ENCODE results near the gene NUP37. TPM values are rescaled to one million over a fixed set of nuclear protein-coding genes. Genes with fewer than 3 reads are reported as not detected.

Gene NUP37
- total RNA-seq, 2 experiments from 2014 or later = 32.9 to 72.8 TPM

DNA sequence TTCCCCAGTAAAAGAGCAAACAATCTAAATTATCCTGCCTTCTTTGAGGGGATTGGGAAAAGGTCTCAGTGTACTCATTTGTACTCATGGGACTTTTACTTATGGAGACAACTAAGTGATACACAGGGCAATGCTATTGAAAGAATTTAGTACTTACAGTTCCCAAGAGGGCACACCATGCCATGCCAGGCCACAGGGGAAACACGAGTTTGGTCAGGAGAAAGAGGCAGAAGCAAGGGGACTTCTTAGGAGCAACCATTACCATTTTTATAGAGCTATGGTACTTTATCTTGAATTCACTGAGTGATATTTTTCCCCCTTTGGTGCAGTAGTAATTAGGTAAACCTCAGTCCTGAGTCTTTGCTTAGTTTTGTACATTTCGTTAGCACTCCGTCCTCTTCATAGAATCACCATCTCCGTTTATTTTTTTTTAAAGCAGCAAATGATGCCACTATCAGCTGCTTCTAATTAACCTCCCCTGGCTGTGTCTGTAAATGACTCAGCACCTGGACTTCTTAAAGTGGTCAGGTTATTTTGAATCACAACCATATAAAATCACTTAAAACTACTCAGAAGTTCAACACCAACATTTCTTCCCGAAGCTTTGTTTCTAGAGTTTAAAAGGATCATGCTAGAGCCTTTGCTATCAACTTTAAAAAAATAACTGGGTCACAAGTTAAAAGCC lies 52.2 kb downstream of the NUP37 start:
- Histone ChIP-seq H3K4me3 (ENCODE audit: low read depth, low read length, poor library complexity, severe bottlenecking) (no peak overlapping the region), H3K4me2 (ENCODE audit: low read length) (no peak overlapping the region), H3K9me2 (ENCODE audit: insufficient read depth, low read length) (no peaks in the 10 kb centered on the region), H3K4me1 (ENCODE audit: insufficient read depth, low read length, poor library complexity, severe bottlenecking) (no peaks in the 10 kb centered on the region), H2AFZ (ENCODE audit: low read length) (no peak overlapping the region), H3K27ac (ENCODE audit: low read depth, low read length, poor library complexity, severe bottlenecking) (no peak overlapping the region), H3K9me3 (ENCODE audit: low read length) (no peaks in the 10 kb centered on the region), H3K36me3 (ENCODE audit: insufficient read depth, low read length) (no peaks in the 10 kb centered on the region), H3K79me2 (ENCODE audit: insufficient read depth, low read depth, low read length) (no peaks in the 10 kb centered on the region), H4K20me1 (ENCODE audit: insufficient read depth, low read length) (no peaks in the 10 kb centered on the region)
- no peak for DNase-seq (ENCODE audit: low spot score)
- intact Hi-C loops (cut with micrococcal nuclease; ENCODE audit: unreplicated experiment) = no loop called here
- BruUV-seq (replicated peaks) = no TSS peak
- no peak for TF ChIP-seq EZH2phosphoT487 (IDR thresholded peaks at IDR 0.05; ENCODE audit: borderline replicate concordance, low read depth, low read length)
- TF ChIP-seq, protein P1, sequence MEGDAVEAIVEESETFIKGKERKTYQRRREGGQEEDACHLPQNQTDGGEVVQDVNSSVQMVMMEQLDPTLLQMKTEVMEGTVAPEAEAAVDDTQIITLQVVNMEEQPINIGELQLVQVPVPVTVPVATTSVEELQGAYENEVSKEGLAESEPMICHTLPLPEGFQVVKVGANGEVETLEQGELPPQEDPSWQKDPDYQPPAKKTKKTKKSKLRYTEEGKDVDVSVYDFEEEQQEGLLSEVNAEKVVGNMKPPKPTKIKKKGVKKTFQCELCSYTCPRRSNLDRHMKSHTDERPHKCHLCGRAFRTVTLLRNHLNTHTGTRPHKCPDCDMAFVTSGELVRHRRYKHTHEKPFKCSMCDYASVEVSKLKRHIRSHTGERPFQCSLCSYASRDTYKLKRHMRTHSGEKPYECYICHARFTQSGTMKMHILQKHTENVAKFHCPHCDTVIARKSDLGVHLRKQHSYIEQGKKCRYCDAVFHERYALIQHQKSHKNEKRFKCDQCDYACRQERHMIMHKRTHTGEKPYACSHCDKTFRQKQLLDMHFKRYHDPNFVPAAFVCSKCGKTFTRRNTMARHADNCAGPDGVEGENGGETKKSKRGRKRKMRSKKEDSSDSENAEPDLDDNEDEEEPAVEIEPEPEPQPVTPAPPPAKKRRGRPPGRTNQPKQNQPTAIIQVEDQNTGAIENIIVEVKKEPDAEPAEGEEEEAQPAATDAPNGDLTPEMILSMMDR (conservative IDR thresholded peaks at IDR 0.05; ENCODE audit: low read length) = no peak
- ChIA-PET CTCF (ENCODE audit: unreplicated experiment) (interaction anchor here (0.6 kb wide), 2 partner anchors 14 to 911 kb away, joined by 3 read pairs; no protein-coding TSS in a partner anchor), POLR2A (interaction anchor here (0.7 to 1.3 kb wide), 3 partner anchors 14 to 74 kb away, joined by 3 to 6 read pairs (median 3); no protein-coding TSS in a partner anchor)

- Histone ChIP-seq H3K36me3 (ENCODE audit: insufficient read depth, low read length) (no peaks in the 10 kb centered on the region), H3K27ac (ENCODE audit: low read depth, low read length, poor library complexity, severe bottlenecking) (no peak overlapping the region), H3K4me2 (ENCODE audit: low read length) (no peak overlapping the region), H3K79me2 (ENCODE audit: insufficient read depth, low read depth, low read length) (no peaks in the 10 kb centered on the region; the same call in 1 of the 2 replicates), H3K9me3 (ENCODE audit: low read length) (no peaks in the 10 kb centered on the region), H2AFZ (ENCODE audit: low read length) (peak overlapping the region; percentile 93; the same call in 1 of the 2 replicates), H3K9me2 (ENCODE audit: insufficient read depth, low read length) (no peaks in the 10 kb centered on the region), H4K20me1 (ENCODE audit: insufficient read depth, low read length) (no peaks in the 10 kb centered on the region), H3K4me3 (ENCODE audit: low read depth, low read length, poor library complexity, severe bottlenecking) (no peak overlapping the region), H3K4me1 (ENCODE audit: insufficient read depth, low read length, poor library complexity, severe bottlenecking) (peaks cover 6% of the 10 kb centered on the region)
- BruUV-seq (replicated peaks) = no TSS peak
- intact Hi-C loops (cut with micrococcal nuclease; ENCODE audit: unreplicated experiment) = loop anchor here (5.0 kb wide), 3 partner anchors 127 to 292 kb away; no protein-coding TSS in a partner anchor
- CTCF ChIA-PET (ENCODE audit: unreplicated experiment) = no interaction called here
- TF ChIP-seq EZH2phosphoT487 (IDR thresholded peaks at IDR 0.05; ENCODE audit: borderline replicate concordance, low read depth, low read length) = no peak
- TF ChIP-seq, protein P1 (conservative IDR thresholded peaks at IDR 0.05; ENCODE audit: low read length) = no peak
- POLR2A ChIA-PET = interaction anchor here (0.6 to 0.9 kb wide), 2 partner anchors 12 to 100 kb away, joined by 3 to 4 read pairs; no protein-coding TSS in a partner anchor
- no peak for DNase-seq (ENCODE audit: low spot score)
Observed at GRCh38 chr12:102064476-102064875, 55.4 kb downstream of the NUP37 start.

GRCh38 chr12:102063069-102063468 lies 56.8 kb downstream of the NUP37 start:
- Histone ChIP-seq H3K4me2 (ENCODE audit: low read length) (no peak overlapping the region), H4K20me1 (ENCODE audit: insufficient read depth, low read length) (no peaks in the 10 kb centered on the region)
- no TSS peak for BruUV-seq (replicated peaks)

More at GRCh38 chr12:102063069-102063468, 56.8 kb downstream of the NUP37 start:
- Histone ChIP-seq H3K4me1 (ENCODE audit: insufficient read depth, low read length, poor library complexity, severe bottlenecking) (peaks cover 6% of the 10 kb centered on the region), H3K9me3 (ENCODE audit: low read length) (no peaks in the 10 kb centered on the region), H3K4me3 (ENCODE audit: low read depth, low read length, poor library complexity, severe bottlenecking) (no peak overlapping the region), H2AFZ (ENCODE audit: low read length) (peak overlapping the region; percentile 93; the same call in 1 of the 2 replicates), H3K36me3 (ENCODE audit: insufficient read depth, low read length) (no peaks in the 10 kb centered on the region), H3K27ac (ENCODE audit: low read depth, low read length, poor library complexity, severe bottlenecking) (no peak overlapping the region), H3K79me2 (ENCODE audit: insufficient read depth, low read depth, low read length) (no peaks in the 10 kb centered on the region; the same call in 1 of the 2 replicates), H3K9me2 (ENCODE audit: insufficient read depth, low read length) (no peaks in the 10 kb centered on the region)
- ChIA-PET CTCF (ENCODE audit: unreplicated experiment) (no interaction called here), POLR2A (no interaction called here)
- no peak for TF ChIP-seq EZH2phosphoT487 (IDR thresholded peaks at IDR 0.05; ENCODE audit: borderline replicate concordance, low read depth, low read length)
- TF ChIP-seq, protein P1 (conservative IDR thresholded peaks at IDR 0.05; ENCODE audit: low read length) = no peak
- peak; percentile 10 for DNase-seq (ENCODE audit: low spot score)
- intact Hi-C loops (cut with micrococcal nuclease; ENCODE audit: unreplicated experiment) = loop anchor here (2.0 to 5.0 kb wide), 4 partner anchors 58 to 291 kb away; partner anchors contain the start of genes NUP37 and PARPBP
